T-helper 17 cell (primary cell): ENCODE measurements around the gene SLCO2A1. TPM values are rescaled to one million over a fixed set of nuclear protein-coding genes. Genes with fewer than 3 reads are reported as not detected.

Source experiments
- ATAC-seq: fragments of 150-1000 bp; cut with Tn5 transposase; 2 replicates; pipeline ENCODE4 v1.10.0; 2021; ENCODE audit warnings: mild to moderate bottlenecking, moderate library complexity
- DNase-seq, 3 donors: peaks; one replicate each; pipeline versions ENCODE4 v3.0.0 to v3.0.0-alpha.2; 2020 to 2021
- H3K9me3 ChIP-seq: one replicate; pipeline ENCODE4 v1.7.0; 2013; ENCODE audit warnings: low read length, mild to moderate bottlenecking; ENCODE audit not compliant: control insufficient read depth, poor library complexity, severe bottlenecking
- H3K27ac Mint-ChIP-seq: one replicate; pipeline ENCODE4 v1.8.0; 2022; ENCODE audit warnings: mild to moderate bottlenecking, moderate library complexity, mixed read lengths
- H3K27me3 Mint-ChIP-seq: one replicate; pipeline ENCODE4 v1.8.0; 2022; ENCODE audit warnings: mixed read lengths
- H3K36me3 Mint-ChIP-seq: one replicate; pipeline ENCODE4 v1.8.0; 2022; ENCODE audit warnings: low read depth, mixed read lengths
- H3K4me1 Mint-ChIP-seq: one replicate; pipeline ENCODE4 v1.8.0; 2022; ENCODE audit warnings: mild to moderate bottlenecking, mixed read lengths
- H3K4me3 Mint-ChIP-seq: one replicate; pipeline ENCODE4 v1.8.0; 2022; ENCODE audit warnings: mild to moderate bottlenecking, moderate library complexity, mixed read lengths
- total RNA-seq, 4 donors: library from RNA in 2 of 4; stranded (reverse) in 2 of 4; gene quantifications; one replicate each; pipeline ENCODE4 v1.2.3 and lab custom pipeline; 2022 to 2026

The SLCO2A1 gene
- total RNA-seq, 2 donors from 2014 or later, result 0.16 TPM; not detected in 1

DNA sequence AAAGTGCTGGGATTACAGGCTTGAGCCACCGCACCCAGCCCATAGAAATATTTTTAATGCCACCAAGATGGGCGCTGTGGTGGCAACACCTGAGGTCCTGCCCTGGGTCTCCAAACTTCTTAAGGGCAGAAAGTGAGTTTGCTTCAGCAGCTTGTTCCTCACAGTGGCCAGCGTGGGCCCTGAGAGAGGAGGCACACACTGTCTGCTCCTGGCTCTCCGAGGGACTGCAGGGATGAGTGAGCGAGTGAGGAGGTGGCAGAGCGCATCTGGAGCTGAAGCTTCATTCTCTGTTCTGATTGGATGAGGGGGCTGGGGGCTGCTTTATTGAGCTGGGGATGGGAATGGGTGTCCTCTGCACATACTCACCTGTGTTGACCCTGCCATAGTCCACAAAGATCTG, 76.4 kb downstream of the SLCO2A1 start:
- Mint-ChIP-seq H3K4me1 (peaks cover 6% of the 10 kb centered on the region), H3K27ac (no peak overlapping the region), H3K36me3 (no peaks in the 10 kb centered on the region), H3K27me3 (peaks cover 29% of the 10 kb centered on the region), H3K4me3 (no peak overlapping the region)
- H3K9me3 ChIP-seq, result no peaks in the 10 kb centered on the region
- ATAC-seq, result no peak
- DNase-seq, result no peak

GRCh38 chr3:133949438-133949837, 80.3 kb downstream of the SLCO2A1 start:
- no peak for ATAC-seq
- Mint-ChIP-seq H3K4me3 (no peak overlapping the region), H3K36me3 (no peaks in the 10 kb centered on the region), H3K27me3 (peaks cover 11% of the 10 kb centered on the region), H3K4me1 (peaks cover 7% of the 10 kb centered on the region), H3K27ac (peak overlapping the region; percentile 29)
- DNase-seq, result no peak
- H3K9me3 ChIP-seq, result no peaks in the 10 kb centered on the region

DNA sequence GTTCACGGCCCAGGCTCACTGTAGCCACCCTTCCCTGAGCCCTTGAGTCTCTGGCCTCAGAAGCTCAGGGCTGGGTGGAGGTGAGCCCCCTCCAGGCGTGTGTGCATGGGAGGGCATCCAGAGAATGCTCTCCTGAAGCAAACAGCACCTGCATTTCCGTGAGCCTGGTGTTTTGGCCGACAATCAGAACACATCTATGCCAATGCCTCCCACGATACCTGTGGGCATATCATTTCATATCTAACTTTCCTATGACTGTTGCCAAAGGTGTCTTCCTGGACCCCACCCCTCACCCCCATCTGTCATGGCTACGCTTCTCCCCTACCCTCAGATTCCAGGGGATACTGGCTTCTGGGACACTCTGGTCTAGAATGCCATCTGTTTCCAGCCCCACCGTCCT, 80.7 kb downstream of the SLCO2A1 start:
- ATAC-seq, result no peak
- Mint-ChIP-seq H3K4me1 (peaks cover 8% of the 10 kb centered on the region), H3K27me3 (peaks cover 11% of the 10 kb centered on the region), H3K36me3 (no peaks in the 10 kb centered on the region), H3K27ac (peak overlapping the region; percentile 29), H3K4me3 (no peak overlapping the region)
- H3K9me3 ChIP-seq, result no peaks in the 10 kb centered on the region
- no peak for DNase-seq

- Mint-ChIP-seq H3K27me3 (peaks cover 8% of the 10 kb centered on the region), H3K4me3 (no peak overlapping the region), H3K27ac (no peak overlapping the region), H3K36me3 (no peaks in the 10 kb centered on the region), H3K4me1 (peaks cover 10% of the 10 kb centered on the region)
- no peak for DNase-seq
- ATAC-seq, result no peak
- H3K9me3 ChIP-seq, result no peaks in the 10 kb centered on the region
Observed at GRCh38 chr3:133948131-133948810, 81.5 kb downstream of the SLCO2A1 start.

DNA sequence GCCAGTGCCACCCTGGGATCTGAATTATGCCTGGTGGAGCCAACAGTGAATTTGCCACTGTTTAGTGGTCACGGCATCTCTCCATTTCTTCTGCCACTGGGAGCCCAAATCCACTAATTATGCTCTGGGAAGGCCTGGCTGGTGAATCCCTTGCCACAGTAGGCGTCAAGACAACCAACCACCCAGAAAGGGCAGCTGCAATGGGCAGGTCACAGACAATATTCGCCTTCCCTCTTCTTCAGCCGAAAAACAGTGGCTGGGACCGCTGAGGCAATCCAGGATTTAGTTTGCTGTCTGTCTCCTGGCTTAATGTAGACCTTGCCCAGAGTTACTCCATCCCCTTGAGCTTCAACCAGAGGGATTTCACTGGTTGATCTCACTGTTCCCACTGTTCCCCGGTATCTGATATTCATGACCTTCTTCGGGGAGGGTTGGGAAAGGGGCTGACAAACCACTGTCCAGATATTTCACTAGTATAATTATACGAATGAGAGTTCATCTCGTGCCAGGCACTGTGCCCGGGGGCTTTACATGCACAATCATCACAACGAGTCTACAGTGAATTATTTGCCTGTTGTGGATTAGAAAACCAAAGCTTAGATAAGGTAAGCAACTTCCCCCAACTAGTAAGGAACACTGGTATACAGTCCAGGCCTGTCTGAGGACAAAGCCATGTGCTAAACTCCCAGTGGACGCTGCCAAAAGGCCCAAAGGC, 84.2 kb downstream of the SLCO2A1 start:
- peaks cover 15% of the 10 kb centered on the region for H3K27me3 Mint-ChIP-seq
- DNase-seq, result no peak
- peaks cover 15% of the 10 kb centered on the region for H3K4me1 Mint-ChIP-seq
- H3K36me3 Mint-ChIP-seq, result no peaks in the 10 kb centered on the region
- H3K4me3 Mint-ChIP-seq, result no peak overlapping the region
- no peak for ATAC-seq
- no peak overlapping the region for H3K27ac Mint-ChIP-seq
- no peaks in the 10 kb centered on the region for H3K9me3 ChIP-seq

DNA sequence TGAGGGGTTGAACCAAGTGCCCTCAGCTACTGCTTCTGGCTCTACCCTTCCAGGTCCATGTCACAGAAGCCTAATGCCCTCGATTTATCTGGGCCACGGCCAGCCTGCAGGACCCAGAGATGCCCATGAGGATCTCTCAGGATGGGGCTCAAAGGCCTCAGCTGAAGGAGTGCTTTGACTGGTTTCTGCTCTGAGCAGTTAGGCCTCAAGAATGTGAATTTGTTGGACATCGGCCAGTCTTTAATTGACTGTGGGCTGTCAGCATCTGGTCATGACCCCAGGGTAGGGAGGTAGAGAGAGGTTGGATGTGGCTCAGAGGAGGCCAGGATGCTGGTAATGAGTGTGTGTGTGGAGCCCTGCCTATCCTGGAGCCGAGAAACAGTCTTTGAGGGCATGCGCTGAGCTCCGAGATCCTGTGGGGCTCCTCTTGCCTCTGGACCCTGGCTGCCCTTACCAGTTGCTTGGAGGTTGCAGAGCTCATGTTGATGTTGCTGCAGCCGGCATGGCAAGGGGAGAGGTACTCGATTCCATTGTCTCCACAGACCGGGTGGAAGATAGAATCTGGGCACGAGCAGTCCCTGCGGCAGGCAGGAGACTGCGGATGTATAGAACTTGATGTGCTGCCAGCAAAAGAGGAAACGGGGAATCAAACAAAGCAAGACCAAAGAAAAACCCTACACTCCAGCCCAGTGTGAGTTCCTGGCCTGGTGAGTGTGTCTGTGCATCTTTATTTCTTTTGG, 84.9 kb downstream of the SLCO2A1 start:
- no peak for ATAC-seq
- DNase-seq, result no peak
- Mint-ChIP-seq H3K27me3 (peaks cover 15% of the 10 kb centered on the region), H3K4me3 (no peak overlapping the region), H3K27ac (no peak overlapping the region), H3K4me1 (peaks cover 15% of the 10 kb centered on the region), H3K36me3 (no peaks in the 10 kb centered on the region)
- H3K9me3 ChIP-seq, result no peaks in the 10 kb centered on the region

GRCh38 chr3:133944181-133944580, 85.5 kb downstream of the SLCO2A1 start:
- no peaks in the 10 kb centered on the region for H3K36me3 Mint-ChIP-seq
- no peaks in the 10 kb centered on the region for H3K9me3 ChIP-seq
- peaks cover 15% of the 10 kb centered on the region for H3K27me3 Mint-ChIP-seq
- H3K4me1 Mint-ChIP-seq, result peaks cover 12% of the 10 kb centered on the region
- H3K27ac Mint-ChIP-seq, result peak overlapping the region; percentile 54
- DNase-seq, result no peak
- H3K4me3 Mint-ChIP-seq, result no peak overlapping the region
- no peak for ATAC-seq

- Mint-ChIP-seq H3K27me3 (peaks cover 17% of the 10 kb centered on the region), H3K4me3 (no peak overlapping the region), H3K4me1 (peaks cover 11% of the 10 kb centered on the region), H3K27ac (peak overlapping the region; percentile 54), H3K36me3 (no peaks in the 10 kb centered on the region)
- ATAC-seq, result no peak
- no peak for DNase-seq
- H3K9me3 ChIP-seq, result no peaks in the 10 kb centered on the region
Observed at GRCh38 chr3:133943639-133944141, 86.0 kb downstream of the SLCO2A1 start.

DNA sequence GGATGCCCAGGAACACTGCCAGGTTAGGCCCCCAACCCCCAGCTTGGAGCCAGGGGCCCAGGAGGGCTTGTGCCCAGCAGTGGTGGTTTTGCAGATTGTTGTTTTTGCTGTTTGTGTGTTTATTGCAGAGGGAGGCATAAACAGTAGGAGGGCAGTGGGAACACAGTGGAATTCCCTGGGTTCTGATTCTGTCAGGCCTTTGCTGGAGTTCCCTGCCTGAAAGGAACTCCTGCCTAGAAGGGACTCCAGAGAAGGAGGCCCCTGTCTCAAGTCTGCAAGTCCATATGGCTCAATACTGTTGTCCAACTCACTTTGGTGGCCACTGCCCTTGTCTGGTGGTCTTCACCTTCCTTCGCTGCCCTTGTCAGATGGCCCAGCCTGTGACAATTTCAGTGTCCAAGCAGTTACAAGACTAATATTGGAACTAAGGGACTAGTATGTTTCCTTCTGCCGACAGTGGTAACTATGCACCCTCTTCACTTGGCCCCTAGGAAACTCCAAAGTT, 86.6 kb downstream of the SLCO2A1 start:
- DNase-seq (no peak), ATAC-seq (no peak)
- H3K4me1 Mint-ChIP-seq, result peaks cover 11% of the 10 kb centered on the region
- H3K36me3 Mint-ChIP-seq, result no peaks in the 10 kb centered on the region
- H3K27me3 Mint-ChIP-seq, result peaks cover 23% of the 10 kb centered on the region
- H3K27ac Mint-ChIP-seq, result no peak overlapping the region
- H3K4me3 Mint-ChIP-seq, result no peak overlapping the region
- no peaks in the 10 kb centered on the region for H3K9me3 ChIP-seq

- Mint-ChIP-seq H3K27me3 (peaks cover 24% of the 10 kb centered on the region), H3K36me3 (no peaks in the 10 kb centered on the region), H3K27ac (no peak overlapping the region), H3K4me3 (no peak overlapping the region), H3K4me1 (peaks cover 10% of the 10 kb centered on the region)
- DNase-seq (no peak), ATAC-seq (no peak)
- H3K9me3 ChIP-seq, result no peaks in the 10 kb centered on the region
Observed at GRCh38 chr3:133941415-133941821, 88.3 kb downstream of the SLCO2A1 start.

DNA sequence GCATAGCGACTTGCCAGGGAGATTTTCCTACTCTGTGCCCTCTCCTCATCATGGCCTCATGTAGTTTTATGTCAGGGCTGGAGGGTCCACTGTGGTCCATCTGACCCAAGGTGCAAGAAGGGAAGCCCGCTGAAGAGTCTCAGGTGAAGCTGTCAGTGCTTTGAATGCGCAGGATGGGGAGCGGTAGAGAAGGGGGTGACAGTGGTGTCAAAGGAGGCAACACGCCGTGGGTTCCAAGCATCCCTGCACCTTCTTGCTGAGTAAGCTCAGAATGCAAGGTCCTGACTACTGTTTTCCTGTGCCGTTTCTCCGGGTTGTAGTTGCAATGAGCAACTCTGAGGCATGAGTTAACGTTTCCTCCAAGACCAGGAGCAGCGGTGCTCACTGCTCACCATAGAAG, 89.2 kb downstream of the SLCO2A1 start:
- Mint-ChIP-seq H3K4me1 (peaks cover 8% of the 10 kb centered on the region), H3K27me3 (peaks cover 26% of the 10 kb centered on the region), H3K36me3 (no peaks in the 10 kb centered on the region), H3K27ac (no peak overlapping the region), H3K4me3 (no peak overlapping the region)
- no peaks in the 10 kb centered on the region for H3K9me3 ChIP-seq
- DNase-seq (no peak), ATAC-seq (no peak)

DNA sequence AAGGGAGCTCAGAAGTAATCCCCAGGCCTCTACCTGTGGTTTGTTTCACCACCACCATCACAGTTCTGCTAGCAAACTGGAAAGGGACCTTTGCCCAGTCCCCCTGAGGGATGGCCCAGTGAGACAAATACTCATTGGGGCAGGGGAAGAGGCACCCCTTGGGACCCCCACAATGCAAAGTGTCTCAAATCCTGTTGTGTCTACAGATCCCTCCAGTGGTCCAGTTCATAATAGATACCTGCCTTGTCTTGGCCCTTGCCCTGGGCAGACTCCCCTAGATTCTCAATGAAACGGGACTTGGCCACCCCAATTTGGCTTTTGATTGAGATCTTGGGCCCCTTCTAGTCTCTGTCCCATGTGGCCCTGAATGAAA, 90.3 kb downstream of the SLCO2A1 start:
- Mint-ChIP-seq H3K27ac (no peak overlapping the region), H3K4me3 (no peak overlapping the region), H3K27me3 (peaks cover 31% of the 10 kb centered on the region), H3K36me3 (no peaks in the 10 kb centered on the region), H3K4me1 (peaks cover 8% of the 10 kb centered on the region)
- H3K9me3 ChIP-seq, result no peaks in the 10 kb centered on the region
- DNase-seq (no peak), ATAC-seq (no peak)

GRCh38 chr3:133938770-133939462, 90.8 kb downstream of the SLCO2A1 start:
- Mint-ChIP-seq H3K27ac (no peak overlapping the region), H3K36me3 (no peaks in the 10 kb centered on the region), H3K4me3 (no peak overlapping the region), H3K4me1 (peaks cover 6% of the 10 kb centered on the region), H3K27me3 (peaks cover 31% of the 10 kb centered on the region)
- ATAC-seq (no peak), DNase-seq (no peak)
- H3K9me3 ChIP-seq, result no peaks in the 10 kb centered on the region
